ENCODE data around the gene AP5B1.

DNA sequence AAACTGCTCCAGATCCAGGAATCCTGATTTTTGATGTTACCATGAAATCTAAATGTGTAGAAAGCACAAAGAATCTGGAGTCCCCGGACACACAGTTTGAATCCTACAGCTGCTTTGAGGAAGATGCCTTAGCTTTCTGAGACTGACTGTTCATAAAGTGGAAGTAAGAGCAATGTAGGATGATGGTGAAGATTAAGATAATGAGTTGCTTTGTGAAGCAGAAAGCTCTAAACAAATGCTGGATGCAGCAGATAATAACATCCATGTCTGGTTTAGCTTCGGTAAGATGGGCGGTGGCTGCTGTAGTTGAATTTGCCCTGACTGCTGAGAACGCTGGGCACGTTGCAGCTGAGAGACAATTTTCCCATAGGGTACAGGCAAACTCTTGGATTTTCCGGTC lies 26.2 kb upstream of the AP5B1 start:
- TF ChIP-seq, protein P1, sequence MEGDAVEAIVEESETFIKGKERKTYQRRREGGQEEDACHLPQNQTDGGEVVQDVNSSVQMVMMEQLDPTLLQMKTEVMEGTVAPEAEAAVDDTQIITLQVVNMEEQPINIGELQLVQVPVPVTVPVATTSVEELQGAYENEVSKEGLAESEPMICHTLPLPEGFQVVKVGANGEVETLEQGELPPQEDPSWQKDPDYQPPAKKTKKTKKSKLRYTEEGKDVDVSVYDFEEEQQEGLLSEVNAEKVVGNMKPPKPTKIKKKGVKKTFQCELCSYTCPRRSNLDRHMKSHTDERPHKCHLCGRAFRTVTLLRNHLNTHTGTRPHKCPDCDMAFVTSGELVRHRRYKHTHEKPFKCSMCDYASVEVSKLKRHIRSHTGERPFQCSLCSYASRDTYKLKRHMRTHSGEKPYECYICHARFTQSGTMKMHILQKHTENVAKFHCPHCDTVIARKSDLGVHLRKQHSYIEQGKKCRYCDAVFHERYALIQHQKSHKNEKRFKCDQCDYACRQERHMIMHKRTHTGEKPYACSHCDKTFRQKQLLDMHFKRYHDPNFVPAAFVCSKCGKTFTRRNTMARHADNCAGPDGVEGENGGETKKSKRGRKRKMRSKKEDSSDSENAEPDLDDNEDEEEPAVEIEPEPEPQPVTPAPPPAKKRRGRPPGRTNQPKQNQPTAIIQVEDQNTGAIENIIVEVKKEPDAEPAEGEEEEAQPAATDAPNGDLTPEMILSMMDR (IDR thresholded peaks at IDR 0.05), result no peak
- TF ChIP-seq POLR2A (IDR thresholded peaks at IDR 0.05) (no peak), POLR2AphosphoS5 (IDR thresholded peaks at IDR 0.05) (no peak)
